ENCODE measurements around the gene SLC9B1.

Gene SLC9B1, protein sequence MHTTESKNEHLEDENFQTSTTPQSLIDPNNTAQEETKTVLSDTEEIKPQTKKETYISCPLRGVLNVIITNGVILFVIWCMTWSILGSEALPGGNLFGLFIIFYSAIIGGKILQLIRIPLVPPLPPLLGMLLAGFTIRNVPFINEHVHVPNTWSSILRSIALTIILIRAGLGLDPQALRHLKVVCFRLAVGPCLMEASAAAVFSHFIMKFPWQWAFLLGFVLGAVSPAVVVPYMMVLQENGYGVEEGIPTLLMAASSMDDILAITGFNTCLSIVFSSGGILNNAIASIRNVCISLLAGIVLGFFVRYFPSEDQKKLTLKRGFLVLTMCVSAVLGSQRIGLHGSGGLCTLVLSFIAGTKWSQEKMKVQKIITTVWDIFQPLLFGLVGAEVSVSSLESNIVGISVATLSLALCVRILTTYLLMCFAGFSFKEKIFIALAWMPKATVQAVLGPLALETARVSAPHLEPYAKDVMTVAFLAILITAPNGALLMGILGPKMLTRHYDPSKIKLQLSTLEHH

DNA sequence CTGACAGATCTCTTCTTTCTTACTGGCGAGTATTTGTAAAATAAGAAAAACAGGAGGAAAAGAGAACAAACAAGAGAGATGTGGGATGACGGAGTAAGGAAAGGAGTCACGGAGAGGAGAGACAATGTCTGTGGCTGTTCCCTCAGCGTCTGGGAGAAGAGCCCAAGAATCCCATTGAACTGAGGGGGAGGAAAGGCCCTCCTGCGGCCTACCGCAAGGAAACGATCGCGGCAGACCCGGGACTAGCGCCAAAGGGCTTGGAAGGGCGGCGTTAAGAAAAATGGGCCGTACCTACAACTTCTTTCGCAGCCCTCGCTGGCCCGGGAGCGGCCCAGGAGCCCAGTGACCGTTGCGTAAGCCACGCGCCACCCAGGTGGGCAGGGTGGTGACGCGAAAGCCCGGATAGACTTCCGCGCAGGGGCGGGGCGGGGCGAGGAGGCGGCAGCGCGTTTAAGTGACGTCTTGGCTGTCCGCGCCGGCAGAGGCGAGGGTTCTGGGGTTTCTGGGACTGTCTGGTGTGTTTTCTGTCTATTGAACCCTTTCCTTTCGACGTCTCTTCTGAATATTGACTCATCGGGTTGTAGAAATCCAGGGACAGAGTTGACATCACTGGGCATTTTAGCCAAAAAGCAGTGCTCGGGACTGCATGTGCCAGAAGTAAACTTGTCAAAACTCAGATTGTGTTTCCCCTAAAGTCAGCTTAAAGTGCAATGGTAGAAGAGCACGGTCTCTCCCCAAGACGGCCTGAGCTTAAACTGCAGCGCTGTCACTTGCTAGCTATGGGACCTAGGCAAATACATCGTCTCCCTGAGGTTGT lies at the start of gene SLC9B1:
Gene SLC9B1, minus strand, starts transcription at position 398 of the 817 bp plus-strand sequence. CDS start 27,994 bp downstream, outside the sequence.
- DNase-seq = peak; percentile 95

DNA sequence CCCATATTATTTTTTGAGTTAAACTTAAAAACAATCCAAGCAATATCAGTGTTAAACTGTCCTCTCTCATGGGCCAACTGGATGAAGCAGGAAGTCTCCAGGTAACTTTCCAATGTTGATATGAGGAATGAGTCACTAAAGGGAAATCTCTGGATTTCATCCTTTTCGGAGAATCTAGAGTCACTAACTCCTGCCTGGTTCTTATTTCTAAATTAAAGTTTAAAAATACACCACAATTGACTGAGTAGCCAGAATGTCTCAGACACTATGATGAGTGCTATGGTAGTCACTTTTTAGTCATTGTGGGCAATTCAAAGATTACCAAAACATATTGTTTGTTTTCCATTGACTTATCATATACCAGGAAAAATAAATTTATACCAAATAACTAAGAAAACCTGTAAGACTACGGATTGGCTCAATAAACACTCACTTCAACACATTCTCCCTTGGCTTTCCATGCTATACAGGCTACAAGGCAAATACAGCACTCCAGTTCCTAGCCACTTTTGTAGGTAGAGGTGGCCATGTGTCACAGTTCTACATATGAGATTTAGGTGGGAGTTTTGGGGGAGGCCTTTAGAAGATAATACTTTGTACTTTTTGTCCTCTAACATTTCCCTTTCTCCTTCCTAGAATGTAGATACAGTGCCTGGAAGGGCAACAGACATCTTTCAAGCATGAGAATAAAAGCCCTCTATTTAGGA lies 48.5 kb upstream of the SLC9B1 start:
- no peak for DNase-seq

DNA sequence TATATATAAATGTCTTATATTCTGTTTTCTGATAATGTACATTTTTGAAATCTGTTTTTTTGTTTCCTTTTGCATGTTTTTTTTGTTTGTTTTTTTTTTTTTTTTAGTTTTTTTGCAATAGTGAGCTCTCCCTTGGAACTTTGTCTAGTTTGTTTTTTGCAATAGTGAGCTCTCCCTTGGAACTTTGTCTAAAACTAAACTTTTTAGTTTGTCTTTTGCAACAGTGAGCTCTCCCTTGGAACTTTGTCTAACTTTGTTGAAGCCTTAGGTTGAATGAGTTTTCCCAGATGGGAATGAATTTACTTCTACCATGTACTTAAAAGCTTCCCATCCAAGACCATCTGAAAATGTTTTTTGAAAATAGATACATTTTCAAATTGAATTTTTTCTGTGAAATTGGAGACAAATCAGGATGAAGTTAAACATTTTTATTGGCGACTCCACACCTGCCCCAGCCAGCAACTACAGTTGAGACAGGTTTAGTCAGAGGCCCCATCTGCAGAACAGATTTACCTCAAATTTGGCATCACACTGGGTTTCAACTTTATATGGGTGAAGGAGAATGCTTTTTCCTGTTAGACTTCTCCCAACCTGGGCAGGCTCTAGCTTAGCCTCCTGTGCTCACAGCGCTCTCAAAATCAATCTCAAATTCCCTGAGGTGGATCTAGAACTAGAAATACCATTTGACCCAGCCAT lies 41.1 kb upstream of the SLC9B1 start:
- no peak for DNase-seq

DNA sequence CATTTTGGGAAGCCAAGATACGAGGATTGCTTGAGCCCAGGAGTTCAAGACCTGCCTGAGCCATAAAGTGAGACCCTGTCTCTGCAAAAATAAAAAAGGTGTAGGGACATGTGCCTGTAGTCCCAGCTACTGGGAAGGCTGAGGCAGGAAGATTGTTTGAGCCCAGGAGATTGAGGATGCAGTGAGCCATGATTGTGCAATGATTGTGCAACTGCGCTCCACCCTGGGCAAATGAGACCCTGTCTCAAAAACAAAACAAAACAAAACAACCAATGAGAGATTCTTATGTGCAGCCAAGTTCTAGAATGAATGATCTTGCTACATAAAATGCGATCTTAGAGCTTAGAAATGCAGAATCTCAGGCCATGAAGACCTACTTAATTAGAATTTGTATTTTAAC lies 34.5 kb upstream of the SLC9B1 start:
- no peak for DNase-seq

DNA sequence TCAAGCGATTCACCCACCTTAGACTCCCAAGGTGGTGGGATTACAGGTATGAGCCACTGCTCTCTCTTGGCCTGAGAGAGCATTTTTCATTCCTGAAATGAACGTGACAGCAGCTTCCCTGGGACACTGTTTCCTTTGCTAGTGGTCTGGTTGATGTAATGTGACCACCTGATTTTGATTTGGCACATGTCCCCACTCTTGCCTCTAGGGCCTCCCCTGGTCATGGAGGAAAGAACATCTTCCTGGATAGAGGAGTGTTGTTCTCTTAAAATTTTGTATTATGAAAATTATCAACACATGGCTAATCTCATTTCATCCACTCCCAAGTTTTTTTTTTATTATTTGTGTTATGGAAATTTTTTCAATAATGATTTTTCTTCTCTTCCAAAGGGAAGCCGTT lies 33.3 kb upstream of the SLC9B1 start:
- no peak for DNase-seq

DNA sequence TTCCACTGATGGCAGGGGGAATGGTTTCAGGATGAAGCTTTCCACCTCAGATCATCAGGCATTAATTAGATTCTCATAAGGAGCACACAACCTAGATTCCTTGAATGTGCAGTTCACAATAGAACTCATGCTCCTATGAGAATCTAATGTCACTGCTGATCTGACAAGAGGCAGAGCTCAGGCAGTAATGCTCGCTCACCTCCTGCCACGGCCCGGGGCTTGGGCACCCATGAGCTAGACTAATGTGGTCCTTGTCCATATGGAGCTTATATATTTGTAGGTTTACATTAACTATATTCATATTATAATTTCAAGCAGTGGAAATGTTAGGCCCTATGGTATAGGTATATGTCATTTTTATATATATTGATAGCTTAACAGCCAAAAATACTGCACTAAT lies 32.6 kb upstream of the SLC9B1 start:
- no peak for DNase-seq

DNA sequence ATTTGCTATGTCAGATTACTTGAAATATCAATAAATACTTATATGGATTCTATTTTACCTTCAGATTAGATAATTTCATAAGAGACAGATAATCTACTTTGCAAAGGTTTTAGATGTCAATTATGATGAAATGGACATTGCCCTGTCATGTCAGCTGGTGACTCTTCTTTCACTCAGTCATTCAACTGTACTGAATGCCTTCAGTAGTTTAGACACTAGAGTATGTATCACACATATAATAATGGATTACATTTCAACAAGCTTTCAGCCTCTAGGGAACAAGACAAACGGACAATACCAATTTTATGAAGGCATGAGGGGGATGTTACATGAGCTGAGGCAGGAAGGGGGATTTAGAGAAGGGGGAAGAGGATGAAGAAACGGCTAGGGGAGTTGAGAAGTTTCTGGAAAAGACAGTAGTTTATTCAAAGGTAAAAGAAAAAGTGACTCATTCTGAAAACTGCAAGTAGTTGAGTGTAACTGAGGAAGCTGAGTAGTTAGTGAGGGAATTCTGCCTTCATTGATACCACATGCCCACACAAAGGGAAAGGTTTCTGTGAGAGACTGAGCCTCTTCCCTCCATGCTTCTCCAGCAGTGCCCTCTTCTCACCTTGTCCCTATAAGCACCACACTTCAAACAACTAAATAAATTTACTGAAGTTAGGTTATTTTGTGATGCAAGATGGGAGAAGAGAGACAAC lies 31.4 kb upstream of the SLC9B1 start:
- no peak for DNase-seq

DNA sequence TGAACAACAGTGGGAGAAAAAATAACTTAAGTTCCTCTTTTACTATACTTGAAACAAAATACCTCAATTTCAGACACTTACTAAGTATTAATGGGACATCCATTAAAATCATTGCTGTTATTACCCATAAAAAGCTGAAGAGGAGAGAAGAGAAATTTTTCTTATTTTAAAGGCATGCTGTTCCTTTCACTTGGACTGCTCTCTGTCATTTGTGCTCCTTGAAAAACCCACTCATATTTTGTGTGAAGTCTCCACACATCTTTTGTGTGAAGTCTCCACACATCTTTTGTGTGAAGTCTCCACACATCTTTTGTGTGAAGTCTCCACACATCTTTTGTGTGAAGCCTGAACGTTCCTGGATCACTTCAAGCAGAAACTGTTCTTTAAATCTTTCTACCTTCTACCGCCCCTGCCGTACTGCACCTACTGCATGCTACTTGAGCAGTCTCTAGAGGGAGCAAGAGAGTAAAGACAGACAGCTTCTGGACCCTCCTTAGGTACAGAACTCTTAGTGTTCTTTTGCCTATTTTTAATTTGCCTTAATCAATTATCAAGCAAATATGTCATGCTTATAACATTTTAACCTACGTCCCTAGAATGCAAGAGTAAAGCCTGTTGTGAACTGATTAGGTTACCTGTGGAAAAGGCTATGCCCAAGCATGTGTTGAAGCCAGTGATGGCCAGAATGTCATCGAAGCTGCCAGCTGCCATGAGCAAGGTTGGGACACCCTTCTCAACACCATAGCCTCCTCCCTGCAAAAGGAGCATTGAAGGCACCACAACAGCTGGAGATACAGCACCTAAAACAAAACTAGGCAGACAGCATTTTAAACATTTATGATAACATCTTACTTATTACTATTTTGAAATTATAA lies 27.1 kb upstream of the SLC9B1 start:
- peak; percentile 25 for DNase-seq

DNA sequence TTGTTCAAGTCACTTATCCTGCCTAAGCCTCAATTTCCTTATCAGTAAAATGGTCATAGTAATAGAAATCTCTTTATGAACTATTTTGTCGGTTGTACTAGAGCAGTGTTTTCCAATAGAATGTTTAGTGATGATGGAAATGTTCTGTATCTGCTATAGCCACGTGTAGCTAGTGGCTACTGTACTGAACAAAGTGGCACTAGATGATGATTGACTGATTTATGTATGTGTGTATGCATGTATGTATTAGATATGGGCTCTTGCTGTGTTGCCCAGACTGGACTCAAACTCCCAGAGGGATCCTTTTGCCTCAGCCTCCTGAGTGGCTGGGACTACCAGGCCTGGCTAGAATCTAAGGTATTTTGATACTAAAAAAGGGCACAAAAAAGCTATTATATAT lies 24.7 kb upstream of the SLC9B1 start:
- no peak for DNase-seq

DNA sequence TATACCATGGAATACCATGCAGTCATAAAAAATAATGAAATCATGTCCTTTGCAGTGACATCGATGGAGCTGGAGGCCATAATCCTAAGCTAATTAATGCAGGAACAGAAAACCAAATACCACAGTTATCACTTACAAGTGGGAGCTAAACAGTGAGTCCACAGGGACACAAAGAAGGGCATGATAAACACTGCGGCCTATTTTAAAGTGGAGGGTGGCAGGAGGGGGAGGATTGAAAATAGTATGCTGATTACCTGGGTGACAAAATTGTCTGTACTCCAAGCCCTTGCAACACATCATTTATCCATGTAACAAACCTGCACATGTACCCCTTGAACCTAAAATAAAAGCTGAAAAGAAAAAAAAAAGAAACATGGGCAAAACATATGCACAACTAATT lies 16.7 kb upstream of the SLC9B1 start:
- DNase-seq = no peak

DNA sequence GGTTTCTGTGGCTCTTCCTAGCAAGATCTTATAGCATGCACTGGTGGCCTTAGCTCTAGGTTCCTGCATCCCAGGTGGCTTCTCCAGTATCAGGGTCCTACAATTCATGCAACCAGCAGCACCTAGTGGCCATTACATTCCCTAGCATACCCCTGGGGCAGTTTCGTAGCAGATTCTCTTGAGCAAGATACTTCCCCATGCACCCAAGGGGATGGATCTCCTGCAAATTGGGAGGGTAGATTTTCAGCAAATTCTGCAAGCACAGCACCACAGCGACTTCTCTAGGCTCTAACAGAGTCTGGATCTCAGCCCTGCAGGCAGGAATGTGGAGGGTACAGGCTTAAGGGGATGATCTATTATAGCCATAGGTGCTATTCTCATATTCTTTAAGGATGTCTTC lies 13.1 kb upstream of the SLC9B1 start:
- DNase-seq = no peak

DNA sequence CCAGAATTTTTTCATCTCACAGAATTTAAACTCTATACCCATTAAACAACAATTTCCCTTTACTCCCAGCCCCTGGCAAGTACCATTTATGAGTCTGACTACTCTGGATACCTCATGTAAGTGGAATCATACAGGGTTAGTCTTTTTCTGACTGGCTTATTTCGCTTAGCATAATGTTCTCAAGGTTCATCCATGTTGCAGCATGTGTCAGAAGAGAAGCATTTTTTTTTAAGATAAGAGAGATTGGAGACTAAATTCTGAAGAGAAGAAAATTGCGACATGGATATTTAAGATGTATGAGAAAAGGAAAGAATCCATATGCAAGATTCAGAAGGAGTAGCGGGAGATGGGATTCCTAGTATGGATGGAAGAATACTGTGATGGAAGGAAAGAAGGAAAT lies 11.3 kb upstream of the SLC9B1 start:
- DNase-seq = no peak

DNA sequence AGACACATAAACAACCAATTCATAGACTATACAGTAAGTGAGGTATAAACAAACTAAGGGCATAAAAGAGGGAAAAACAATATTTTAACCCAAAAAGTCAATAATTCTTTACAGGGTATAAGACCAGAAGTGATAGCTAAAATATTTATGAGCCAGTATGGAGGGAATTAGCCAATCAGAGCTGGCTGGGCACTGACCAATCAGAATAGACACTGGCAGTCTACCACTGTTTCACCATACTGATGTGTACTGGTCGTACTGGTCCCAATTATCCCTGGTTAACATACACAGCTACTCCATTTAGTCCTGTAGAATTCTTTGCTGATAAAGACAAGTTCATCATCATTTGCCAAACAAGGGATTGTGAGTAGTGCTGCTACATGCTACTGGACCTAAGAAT lies 9.8 kb upstream of the SLC9B1 start:
- no peak for DNase-seq

DNA sequence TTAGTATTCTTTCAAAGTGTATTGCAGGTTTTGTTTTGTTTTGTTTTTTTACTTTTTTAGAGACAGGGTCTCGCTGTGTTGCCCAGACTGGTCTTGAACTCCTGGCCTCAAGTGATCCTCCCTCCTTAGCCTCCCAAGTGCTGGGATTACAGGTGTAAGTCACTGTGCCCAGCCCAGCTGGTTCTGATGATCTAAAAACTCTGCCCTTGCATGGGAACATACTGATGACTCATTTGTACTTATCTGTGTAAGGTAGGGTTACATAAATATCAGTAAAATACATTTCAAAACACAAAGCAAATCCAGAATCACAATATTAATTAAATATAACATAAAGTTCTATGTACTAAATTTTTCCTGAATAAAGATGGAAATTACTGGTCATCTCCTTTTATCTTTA lies 7.4 kb upstream of the SLC9B1 start:
- DNase-seq = no peak

DNA sequence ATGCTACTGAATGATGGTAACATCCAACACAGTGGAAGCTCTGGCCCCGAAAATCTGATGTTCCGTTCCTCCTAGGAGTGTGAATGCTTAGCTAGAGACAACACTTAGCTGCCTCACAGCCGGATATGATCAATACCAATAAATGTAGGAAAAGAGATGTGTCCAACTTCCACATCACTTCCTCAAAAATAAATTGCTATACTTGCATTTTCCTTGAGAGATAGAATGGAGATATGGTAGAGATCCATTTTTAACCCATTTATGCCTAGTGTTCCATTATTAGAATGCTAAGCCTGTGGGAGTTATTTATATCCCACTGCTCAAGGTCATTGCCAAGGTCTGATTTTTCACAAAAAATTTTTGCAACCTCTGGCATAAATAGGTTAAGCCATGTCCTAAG lies 5.5 kb upstream of the SLC9B1 start:
- DNase-seq = no peak

DNA sequence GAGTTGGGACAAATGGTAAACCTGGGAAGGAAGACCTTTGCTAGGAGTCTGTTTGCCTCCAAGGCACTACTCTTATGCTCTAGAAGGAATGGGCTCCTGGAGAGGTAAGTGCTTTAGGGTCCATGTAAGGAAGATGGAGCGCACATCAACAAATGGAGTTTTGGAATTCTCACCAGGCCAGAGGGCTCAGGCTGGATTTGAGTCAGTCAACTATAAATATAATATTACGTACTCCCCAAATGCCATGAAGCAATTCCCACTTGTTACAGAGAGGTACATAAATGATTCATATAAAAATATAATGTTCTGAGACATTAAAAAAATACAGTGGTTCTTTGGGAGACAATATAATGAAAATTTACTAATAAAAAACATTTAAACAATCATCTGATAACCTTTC lies 1.6 kb upstream of the SLC9B1 start:
- DNase-seq = no peak

DNA sequence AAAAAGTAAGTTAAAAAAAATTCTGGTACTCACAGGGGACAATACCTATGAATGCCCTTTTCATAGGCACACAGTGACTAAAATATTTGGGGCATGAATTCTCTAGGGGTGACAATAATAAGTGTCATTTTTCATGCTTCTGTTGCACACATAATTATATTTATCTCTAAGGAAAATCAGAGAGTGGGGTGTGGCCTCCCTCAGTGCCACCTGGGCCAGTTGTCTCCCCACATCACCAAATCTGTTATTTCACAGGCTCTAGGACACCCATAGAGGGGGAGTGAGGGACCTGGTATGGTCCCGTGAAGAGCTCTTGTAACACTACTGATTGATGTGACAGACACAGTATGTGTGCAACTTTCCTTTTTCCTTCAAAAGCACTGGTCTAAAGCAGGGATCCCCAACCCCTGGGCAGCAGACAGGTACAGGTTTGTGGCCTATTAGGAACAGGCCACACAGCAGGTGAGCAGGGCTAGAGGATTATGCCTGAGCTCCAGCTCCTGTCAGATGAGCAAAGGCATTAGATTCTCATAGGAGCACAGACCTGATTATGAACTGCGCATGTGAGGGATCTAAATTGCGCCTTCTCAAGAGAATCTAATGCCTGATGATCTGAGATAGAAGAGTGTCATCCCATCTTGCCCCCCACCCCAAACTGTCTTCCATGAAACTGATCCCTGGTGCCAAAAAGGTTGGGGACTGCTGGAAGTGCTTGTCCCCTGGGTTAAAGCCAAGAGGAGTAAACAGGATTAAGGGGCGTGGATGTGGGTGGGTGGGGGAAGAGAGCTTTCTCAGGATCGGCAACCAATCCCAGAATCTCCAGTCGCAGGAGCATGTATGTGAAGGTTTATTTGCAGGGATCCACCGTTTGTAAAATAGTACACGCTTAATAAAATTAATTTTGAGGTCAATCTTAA lies 856 bp downstream of the SLC9B1 start:
- DNase-seq = peak; percentile 29

DNA sequence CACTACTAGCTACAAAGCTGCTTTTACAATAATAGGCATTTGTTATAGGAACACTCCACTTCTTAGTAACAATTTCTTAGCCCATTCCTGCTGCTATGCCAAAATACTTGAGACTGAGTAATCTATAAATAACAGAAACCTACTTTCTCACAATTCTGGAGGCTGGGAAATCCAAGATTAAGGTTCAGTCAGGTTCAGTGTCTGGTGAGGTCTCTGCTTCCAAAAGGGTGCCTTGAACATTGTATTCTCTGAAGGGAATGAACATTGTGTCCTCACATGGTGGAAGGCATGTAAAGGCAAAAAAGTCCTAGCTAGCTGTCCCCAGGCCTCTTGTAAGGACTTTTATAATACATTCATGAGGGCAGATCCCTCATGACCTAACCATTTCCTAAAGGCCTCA lies 7.0 kb downstream of the SLC9B1 start:
- DNase-seq = no peak

DNA sequence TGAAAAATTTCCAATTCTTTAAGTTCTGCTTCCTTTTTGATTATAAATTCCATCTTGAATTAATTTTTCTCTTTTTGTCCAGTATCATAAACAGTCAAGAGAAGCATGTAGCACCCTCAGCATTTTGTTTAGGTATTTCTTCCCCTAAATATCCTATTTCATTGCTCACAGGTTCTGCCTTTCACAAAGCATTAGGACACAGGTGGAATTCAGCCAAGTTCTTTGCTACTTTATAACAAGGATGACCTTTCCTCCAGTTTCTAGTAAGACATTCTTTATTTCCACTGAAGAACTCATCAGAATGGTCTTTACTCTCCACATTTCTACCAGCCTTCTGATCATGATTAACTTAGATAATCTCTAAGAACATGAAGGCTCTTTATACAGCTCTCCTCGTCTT lies 7.4 kb downstream of the SLC9B1 start:
- DNase-seq = no peak

Data from activated T-cell treated with anti-CD3 and anti-CD28 coated beads, Interleukin-2, amount 50 U/mL, for 1 hour (primary cell).